ENCODE results near the gene NF1.

The NF1 gene

GRCh38 chr17:31391496-31391949 is 296.7 kb downstream of the NF1 start, which contains the start of gene RAB11FIP4:
Gene RAB11FIP4, plus strand, starts transcription at chr17:31391675. Its CDS starts 178 bp downstream, at chr17:31391853.
- peak; percentile 57 for DNase-seq

GRCh38 chr17:31392002-31392855 is 297.5 kb downstream of the NF1 start:
- DNase-seq, result peak; percentile 42

- no peak for DNase-seq
These were observed 298.3 kb downstream of the NF1 start for GRCh38 chr17:31392856-31393748.

- no peak for DNase-seq
These were observed 299.0 kb downstream of the NF1 start for GRCh38 chr17:31393749-31394146.

- DNase-seq, result no peak
These were observed 299.8 kb downstream of the NF1 start for GRCh38 chr17:31394544-31394943.

GRCh38 chr17:31397256-31397939 is 302.6 kb downstream of the NF1 start:
- no peak for DNase-seq

- no peak for DNase-seq
These were observed 303.9 kb downstream of the NF1 start for GRCh38 chr17:31398381-31399311.

- DNase-seq, result no peak
These were observed 305.7 kb downstream of the NF1 start for GRCh38 chr17:31400481-31400950.

- DNase-seq, result peak; percentile 6
These were observed 306.9 kb downstream of the NF1 start for GRCh38 chr17:31401456-31402254.

- DNase-seq, result no peak
These were observed 309.5 kb downstream of the NF1 start for GRCh38 chr17:31404028-31404949.

- DNase-seq, result no peak
These were observed 311.2 kb downstream of the NF1 start for GRCh38 chr17:31405890-31406371.

- no peak for DNase-seq
These were observed 313.8 kb downstream of the NF1 start for GRCh38 chr17:31408586-31408985.

GRCh38 chr17:31411707-31412285 is 317.0 kb downstream of the NF1 start:
- DNase-seq, result no peak

GRCh38 chr17:31412511-31412910 is 317.7 kb downstream of the NF1 start:
- DNase-seq, result no peak

GRCh38 chr17:31413081-31413799 is 318.5 kb downstream of the NF1 start:
- DNase-seq, result no peak

- no peak for DNase-seq
These were observed 319.2 kb downstream of the NF1 start for GRCh38 chr17:31413874-31414549.

GRCh38 chr17:31414550-31414918 is 319.8 kb downstream of the NF1 start:
- no peak for DNase-seq

GRCh38 chr17:31415004-31415454 is 320.3 kb downstream of the NF1 start:
- no peak for DNase-seq

Data from DMS53 (cell line).